GM12801 (cell line): Measurements from ENCODE around the gene CHCHD10.

ENCODE experiments used
- TF ChIP-seq, protein P1 (sequence below): IDR thresholded peaks from one replicate; pipeline ENCODE4 v1.5.1; 2011; ENCODE audit warnings: control low read depth; ENCODE audit not compliant: insufficient read length; ENCODE audit errors: extremely low read depth

The CHCHD10 gene

DNA sequence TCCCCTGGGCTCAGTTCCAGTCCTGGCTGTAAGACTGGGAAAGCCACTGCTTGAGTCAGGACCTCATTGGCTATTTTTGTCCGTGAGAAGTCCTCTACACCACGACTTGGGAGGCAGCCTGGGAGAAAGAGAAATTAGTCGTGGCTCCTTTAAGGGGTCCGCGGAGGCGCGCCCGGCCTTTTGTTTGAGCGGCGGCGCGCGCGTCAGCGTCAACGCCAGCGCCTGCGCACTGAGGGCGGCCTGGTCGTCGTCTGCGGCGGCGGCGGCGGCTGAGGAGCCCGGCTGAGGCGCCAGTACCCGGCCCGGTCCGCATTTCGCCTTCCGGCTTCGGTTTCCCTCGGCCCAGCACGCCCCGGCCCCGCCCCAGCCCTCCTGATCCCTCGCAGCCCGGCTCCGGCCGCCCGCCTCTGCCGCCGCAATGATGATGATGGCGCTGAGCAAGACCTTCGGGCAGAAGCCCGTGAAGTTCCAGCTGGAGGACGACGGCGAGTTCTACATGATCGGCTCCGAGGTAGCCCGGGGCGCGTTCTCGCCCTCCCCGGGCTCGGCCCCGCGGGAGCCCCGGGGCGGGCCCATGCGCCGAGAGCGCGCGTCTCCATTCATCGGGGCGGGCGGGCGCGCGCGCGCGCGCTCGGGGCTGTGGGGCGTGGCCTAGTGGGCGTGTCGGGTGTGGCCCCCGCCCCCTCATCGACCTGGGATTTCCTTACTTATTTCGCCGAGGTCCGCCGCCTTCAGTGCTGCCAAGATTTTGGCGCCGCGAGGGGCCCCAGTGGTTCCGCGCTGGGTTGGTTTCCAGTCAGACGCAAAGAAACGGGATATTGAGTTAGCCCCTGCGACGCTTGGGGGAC lies 19.2 kb upstream of the CHCHD10 start, which contains the start of gene SMARCB1:
TSS of gene SMARCB1 (plus strand) at position 215 of the 848 bp plus-strand sequence. CDS start at position 419, 204 bp downstream.
- TF ChIP-seq, protein P1, sequence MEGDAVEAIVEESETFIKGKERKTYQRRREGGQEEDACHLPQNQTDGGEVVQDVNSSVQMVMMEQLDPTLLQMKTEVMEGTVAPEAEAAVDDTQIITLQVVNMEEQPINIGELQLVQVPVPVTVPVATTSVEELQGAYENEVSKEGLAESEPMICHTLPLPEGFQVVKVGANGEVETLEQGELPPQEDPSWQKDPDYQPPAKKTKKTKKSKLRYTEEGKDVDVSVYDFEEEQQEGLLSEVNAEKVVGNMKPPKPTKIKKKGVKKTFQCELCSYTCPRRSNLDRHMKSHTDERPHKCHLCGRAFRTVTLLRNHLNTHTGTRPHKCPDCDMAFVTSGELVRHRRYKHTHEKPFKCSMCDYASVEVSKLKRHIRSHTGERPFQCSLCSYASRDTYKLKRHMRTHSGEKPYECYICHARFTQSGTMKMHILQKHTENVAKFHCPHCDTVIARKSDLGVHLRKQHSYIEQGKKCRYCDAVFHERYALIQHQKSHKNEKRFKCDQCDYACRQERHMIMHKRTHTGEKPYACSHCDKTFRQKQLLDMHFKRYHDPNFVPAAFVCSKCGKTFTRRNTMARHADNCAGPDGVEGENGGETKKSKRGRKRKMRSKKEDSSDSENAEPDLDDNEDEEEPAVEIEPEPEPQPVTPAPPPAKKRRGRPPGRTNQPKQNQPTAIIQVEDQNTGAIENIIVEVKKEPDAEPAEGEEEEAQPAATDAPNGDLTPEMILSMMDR: no peak

- TF ChIP-seq, protein P1: no peak
These were observed 18.5 kb upstream of the CHCHD10 start for GRCh38 chr22:23786261-23786710.

GRCh38 chr22:23784215-23784732 lies 16.5 kb upstream of the CHCHD10 start:
- TF ChIP-seq, protein P1: no peak

GRCh38 chr22:23783265-23784150 lies 15.7 kb upstream of the CHCHD10 start:
- TF ChIP-seq, protein P1: no peak

DNA sequence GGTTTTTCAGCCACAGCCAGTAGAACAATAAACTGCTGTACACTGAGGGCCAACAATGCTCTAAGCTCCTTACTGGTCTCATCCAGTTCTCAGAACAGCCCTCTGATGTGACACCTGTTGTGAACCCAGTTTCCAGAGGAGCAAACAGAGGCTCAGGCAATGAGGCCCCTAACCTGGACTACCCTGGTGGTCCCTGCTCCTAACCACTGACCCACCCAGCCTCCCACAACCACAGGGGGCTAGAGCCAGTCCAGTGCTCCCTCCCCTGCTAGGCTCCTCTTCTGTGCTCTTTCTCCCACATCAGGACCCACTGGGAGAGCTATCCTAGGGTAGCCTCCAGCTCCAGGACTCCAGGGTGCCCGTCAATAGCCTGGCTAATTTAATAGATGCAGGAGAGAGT lies 14.9 kb upstream of the CHCHD10 start:
- TF ChIP-seq, protein P1: no peak

- TF ChIP-seq, protein P1: no peak
These were observed 14.5 kb upstream of the CHCHD10 start for GRCh38 chr22:23782252-23782651.

DNA sequence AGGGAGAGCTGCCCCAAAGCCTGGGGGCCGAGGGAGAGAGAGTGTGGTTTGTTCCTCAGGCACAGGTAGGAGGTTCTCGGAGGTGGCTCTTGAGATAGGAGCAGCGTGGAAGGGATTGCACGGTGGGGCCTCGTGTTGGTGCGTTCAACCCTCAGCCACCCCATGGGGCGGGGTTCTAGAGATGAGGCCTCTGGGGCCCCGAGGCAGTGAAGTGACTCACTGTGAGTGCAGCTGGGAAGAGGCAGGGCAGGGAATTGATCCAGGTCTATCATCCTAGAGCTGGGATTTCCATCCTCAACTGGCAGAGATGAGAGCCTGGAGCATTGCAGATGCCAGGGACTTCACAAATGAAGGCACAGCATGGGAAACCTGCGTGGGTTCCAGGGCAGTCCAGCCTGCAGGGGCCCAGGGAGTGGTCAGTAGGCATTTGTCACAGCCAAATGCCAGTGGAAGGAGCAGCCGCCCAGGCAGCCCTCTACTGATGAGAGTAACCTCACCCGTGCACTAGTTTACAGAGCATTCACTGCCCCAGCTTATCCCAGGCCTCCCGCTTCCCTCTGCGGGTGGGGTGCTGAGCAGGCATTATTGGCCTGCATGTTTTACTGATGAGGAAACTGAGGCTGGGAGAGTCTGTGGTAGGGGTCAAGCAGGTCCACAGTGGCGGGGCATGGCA lies 13.9 kb upstream of the CHCHD10 start:
- TF ChIP-seq, protein P1: no peak
